A673 (cell line): ENCODE measurements around the gene ADAMTSL1. TPM values are rescaled to one million over a fixed set of nuclear protein-coding genes. Genes with fewer than 3 reads are reported as not detected.

ENCODE experiments used
- BruUV-seq: library from RNA; stranded (reverse); fragments of 400-500 nt; replicated peaks from 2 replicates; lab custom pipeline; 2021; lab: Mats Ljungman, UMichigan
- CTCF ChIA-PET: fragments of 300-600 bp; sonication (Branson Sonifier 250); formaldehyde crosslinking; loops from one replicate; lab custom pipeline; 2022; ENCODE audit warnings: antibody characterized with exemption; lab: Charles Lee
- POLR2A ChIA-PET: fragments of 300-600 bp; sonication (Branson Sonifier 250); formaldehyde crosslinking; loops from one replicate; lab custom pipeline; 2022; ENCODE audit warnings: antibody characterized with exemption; ENCODE audit not compliant: low non-redundant PET; lab: Charles Lee
- DNase-seq: peaks from one replicate; pipeline ENCODE4 v3.0.0-alpha.2; 2015; ENCODE audit warnings: low spot score
- H3K27ac ChIP-seq: fragments of 200-600 bp; sonication (generic); 2 replicates; pipeline ENCODE4 v1.5.1; 2016; ENCODE audit warnings: mixed run types, low read depth, mild to moderate bottlenecking, mixed read lengths, antibody characterized with exemption, low read length; ENCODE audit not compliant: poor library complexity, severe bottlenecking
- H3K27me3 ChIP-seq: fragments of 200-600 bp; sonication (generic); replicated peaks from 2 replicates; pipeline ENCODE4 v1.6.1; 2017; ENCODE audit warnings: mixed run types, low read depth, mild to moderate bottlenecking, mixed read lengths, antibody characterized with exemption, low read length; ENCODE audit not compliant: insufficient read depth, poor library complexity
- H3K36me3 ChIP-seq: fragments of 200-600 bp; sonication (generic); 2 replicates; pipeline ENCODE4 v1.6.1; 2016; ENCODE audit warnings: mixed run types, mild to moderate bottlenecking, mixed read lengths, antibody characterized with exemption, low read length; ENCODE audit not compliant: insufficient read depth, poor library complexity, severe bottlenecking
- H3K4me1 ChIP-seq: fragments of 200-600 bp; sonication (generic); 2 replicates; pipeline ENCODE4 v1.6.1; 2017; ENCODE audit warnings: mixed run types, mild to moderate bottlenecking, mixed read lengths, antibody characterized with exemption, low read length; ENCODE audit not compliant: insufficient read depth, poor library complexity, severe bottlenecking
- H3K4me3 ChIP-seq: fragments of 200-600 bp; sonication (generic); 2 replicates; pipeline ENCODE4 v1.5.1; 2016; ENCODE audit warnings: low read depth, mixed run types, mild to moderate bottlenecking, mixed read lengths, low read length; ENCODE audit not compliant: poor library complexity, severe bottlenecking
- H3K9me3 ChIP-seq: fragments of 200-600 bp; sonication (generic); 2 replicates; pipeline ENCODE4 v1.6.1; 2016; ENCODE audit warnings: mixed run types, low read depth, mild to moderate bottlenecking, mixed read lengths, antibody characterized with exemption, low read length; ENCODE audit not compliant: poor library complexity, severe bottlenecking
- CTCF ChIP-seq: fragments of 300-800, 200-600 bp; sonication (generic); conservative IDR thresholded peaks from 2 replicates; pipeline ENCODE4 v1.5.1; 2017; ENCODE audit warnings: low read depth, mild to moderate bottlenecking, antibody characterized with exemption, low read length, moderate library complexity, mixed read lengths
- EZH2 ChIP-seq: fragments of 200-600 bp; sonication (generic); IDR thresholded peaks from 2 replicates; pipeline ENCODE4 v1.6.1; 2017; ENCODE audit warnings: borderline replicate concordance, low read depth, mild to moderate bottlenecking, mixed read lengths, antibody characterized with exemption, low read length; ENCODE audit not compliant: poor library complexity, severe bottlenecking
- intact Hi-C: fragments of 100-400 bp; cut with micrococcal nuclease; formaldehyde crosslinking; loops from one replicate; pipeline ENCODE4 v1.10.0; 2022; ENCODE audit not compliant: unreplicated experiment
- total RNA-seq: library from RNA; stranded (reverse); gene quantifications from 2 replicates; pipeline ENCODE4 v1.2.3, GENCODE V29; 2021

ADAMTSL1 gene
- total RNA-seq, 1 experiment from 2014 or later = not detected

- H3K9me3 ChIP-seq = no peaks in the 10 kb centered on the region
- H3K36me3 ChIP-seq = no peaks in the 10 kb centered on the region
- TF ChIP-seq CTCF (no peak), EZH2 (no peak)
- H3K4me3 ChIP-seq = no peak overlapping the region
- intact Hi-C loops = no loop called here
- ChIA-PET CTCF (no interaction called here), POLR2A (no interaction called here)
- H3K27ac ChIP-seq = no peak overlapping the region
- no TSS peak for BruUV-seq
- no peaks in the 10 kb centered on the region for H3K27me3 ChIP-seq
- DNase-seq = no peak
- no peaks in the 10 kb centered on the region for H3K4me1 ChIP-seq
Observed at GRCh38 chr9:18720691-18721090, 246.7 kb downstream of the ADAMTSL1 start.

DNA sequence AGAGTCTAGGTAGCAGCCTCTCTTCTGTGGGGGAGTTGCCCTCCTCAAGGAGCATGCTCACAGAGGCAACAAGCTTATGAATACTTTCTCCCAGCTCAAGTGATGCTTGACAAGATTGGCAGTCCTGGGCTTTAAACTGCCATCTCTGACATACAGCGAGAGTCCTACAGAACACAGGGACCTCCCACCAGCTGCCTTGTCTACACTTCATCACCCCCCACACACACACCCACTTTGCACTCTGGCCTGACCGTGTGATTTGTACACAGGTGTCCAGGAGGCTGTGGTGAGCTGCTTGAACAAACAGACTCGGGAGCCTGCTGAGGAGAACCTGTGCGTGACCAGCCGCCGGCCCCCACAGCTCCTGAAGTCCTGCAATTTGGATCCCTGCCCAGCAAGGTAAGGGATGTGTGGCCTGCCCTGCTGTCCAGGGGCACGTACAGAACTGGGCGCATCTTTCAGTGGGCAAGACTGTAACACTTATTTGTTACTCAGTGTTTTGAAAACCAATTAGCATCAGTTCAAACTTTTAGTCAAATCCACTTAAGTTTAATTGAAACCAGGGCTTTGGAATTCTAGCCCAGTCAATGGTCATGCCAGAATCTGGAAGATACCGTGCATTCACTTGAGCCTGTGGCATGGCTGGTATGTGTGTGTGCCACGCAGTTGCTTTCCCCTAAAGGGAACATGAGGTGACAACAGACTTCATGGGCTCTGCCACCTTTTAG is 247.5 kb downstream of the ADAMTSL1 start:
- Histone ChIP-seq H3K36me3 (no peaks in the 10 kb centered on the region), H3K27me3 (no peaks in the 10 kb centered on the region), H3K4me1 (no peaks in the 10 kb centered on the region), H3K27ac (no peak overlapping the region), H3K9me3 (no peaks in the 10 kb centered on the region), H3K4me3 (no peak overlapping the region)
- intact Hi-C loops = no loop called here
- no peak for DNase-seq
- CTCF ChIA-PET = no interaction called here
- BruUV-seq = no TSS peak
- POLR2A ChIA-PET = no interaction called here
- no peak for TF ChIP-seq CTCF
- no peak for TF ChIP-seq EZH2

DNA sequence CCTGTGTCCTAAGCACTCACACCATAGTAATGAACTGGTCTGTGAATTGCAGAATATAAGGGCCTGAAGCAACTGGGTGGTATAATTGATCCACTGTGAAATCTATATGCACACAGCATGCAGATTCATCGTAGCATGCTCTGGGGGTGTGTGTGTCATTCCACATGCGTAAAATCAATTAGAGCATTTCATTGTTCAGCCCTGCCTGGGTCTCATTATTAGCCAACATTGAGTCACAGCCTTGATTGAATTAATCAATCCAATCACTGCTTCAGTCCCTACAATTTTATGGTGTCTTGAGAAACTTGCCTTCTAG is 248.0 kb downstream of the ADAMTSL1 start:
- H3K27me3 ChIP-seq = no peaks in the 10 kb centered on the region
- H3K9me3 ChIP-seq = no peaks in the 10 kb centered on the region
- H3K36me3 ChIP-seq = no peaks in the 10 kb centered on the region
- CTCF ChIA-PET = no interaction called here
- no peak overlapping the region for H3K4me3 ChIP-seq
- POLR2A ChIA-PET = no interaction called here
- intact Hi-C loops = no loop called here
- TF ChIP-seq CTCF (no peak), EZH2 (no peak)
- no peak overlapping the region for H3K27ac ChIP-seq
- DNase-seq = no peak
- no TSS peak for BruUV-seq
- no peaks in the 10 kb centered on the region for H3K4me1 ChIP-seq
